ENCODE data around the gene MTFR1L. TPM values are rescaled to one million over a fixed set of nuclear protein-coding genes. Genes with fewer than 3 reads are reported as not detected.
A peak's percentile ranks its signal among the peaks of the same experiment; 100 is the strongest.

MTFR1L gene
- total RNA-seq, 1 donor from 2014 or later = 53.8 TPM

- DNase-seq (ENCODE audit: low spot score) = peak; percentile 97
These were observed 39.4 kb downstream of the MTFR1L start, which contains the start of gene AUNIP for GRCh38 chr1:25858906-25859789. TSS of gene AUNIP (minus strand) at chr1:25859457. CDS start at chr1:25859357, 100 bp downstream.

- peak; percentile 60 for DNase-seq (ENCODE audit: low spot score)
These were observed 41.8 kb downstream of the MTFR1L start for GRCh38 chr1:25861316-25862286.

GRCh38 chr1:25862785-25863485 is 43.2 kb downstream of the MTFR1L start:
- DNase-seq (ENCODE audit: low spot score) = peak; percentile 82

GRCh38 chr1:25863486-25864262 is 43.9 kb downstream of the MTFR1L start:
- DNase-seq (ENCODE audit: low spot score) = peak; percentile 85

- peak; percentile 12 for DNase-seq (ENCODE audit: low spot score)
These were observed 44.7 kb downstream of the MTFR1L start for GRCh38 chr1:25864434-25864833.

- no peak for DNase-seq (ENCODE audit: low spot score)
These were observed 46.5 kb downstream of the MTFR1L start for GRCh38 chr1:25866288-25866687.

- peak; percentile 51 for DNase-seq (ENCODE audit: low spot score)
These were observed 47.6 kb downstream of the MTFR1L start for GRCh38 chr1:25867210-25867991.

- peak; percentile 28 for DNase-seq (ENCODE audit: low spot score)
These were observed 50.3 kb downstream of the MTFR1L start for GRCh38 chr1:25869909-25870606.

GRCh38 chr1:25870614-25871013 is 50.9 kb downstream of the MTFR1L start:
- DNase-seq (ENCODE audit: low spot score) = no peak

GRCh38 chr1:25871086-25871703 is 51.4 kb downstream of the MTFR1L start:
- DNase-seq (ENCODE audit: low spot score) = peak; percentile 59

- DNase-seq (ENCODE audit: low spot score) = peak; percentile 41
These were observed 52.1 kb downstream of the MTFR1L start for GRCh38 chr1:25871704-25872494.

- no peak for DNase-seq (ENCODE audit: low spot score)
These were observed 53.0 kb downstream of the MTFR1L start for GRCh38 chr1:25872713-25873112.

- DNase-seq (ENCODE audit: low spot score) = no peak
These were observed 53.4 kb downstream of the MTFR1L start for GRCh38 chr1:25873120-25873519.

GRCh38 chr1:25874209-25874608 is 54.5 kb downstream of the MTFR1L start:
- no peak for DNase-seq (ENCODE audit: low spot score)

GRCh38 chr1:25874635-25875153 is 54.9 kb downstream of the MTFR1L start:
- DNase-seq (ENCODE audit: low spot score) = no peak

GRCh38 chr1:25875154-25875855 is 55.6 kb downstream of the MTFR1L start, which contains the start of gene PAQR7:
TSS of gene PAQR7 (minus strand) at chr1:25875708. CDS start at chr1:25863839, 11,869 bp downstream.
- peak; percentile 93 for DNase-seq (ENCODE audit: low spot score)

All from mesenteric fat pad (tissue), 1 donor.